ENCODE measurements around the gene CTAG2.

- TF ChIP-seq POLR2A (IDR thresholded peaks at IDR 0.05; ENCODE audit: low read depth, low read length) (no peak), POLR2AphosphoS5 (IDR thresholded peaks at IDR 0.05; ENCODE audit: low read depth, low read length) (no peak), PAX5 (IDR thresholded peaks at IDR 0.05; ENCODE audit: insufficient read depth, low read length, severe bottlenecking) (no peak), SPI1 (IDR thresholded peaks at IDR 0.05; ENCODE audit: low read depth, low read length) (no peak), TAF1 (IDR thresholded peaks at IDR 0.05; ENCODE audit: low read depth, low read length) (no peak)
Observed at GRCh38 chrX:154655786-154656185, 2.4 kb upstream of the CTAG2 start.
